SU-DHL-6 (cell line): ENCODE measurements around the gene LCAT.

Source experiments
- H2AFZ ChIP-seq: fragments of 200-600 bp; sonication (generic); 2 replicates; pipeline ENCODE4 v1.6.1; 2014; ENCODE audit warnings: low read depth, mild to moderate bottlenecking, moderate library complexity, mixed read lengths, antibody characterized with exemption, low read length; ENCODE audit not compliant: severe bottlenecking
- H3F3A ChIP-seq: fragments of 200-600 bp; shearing (Covaris generic); 2 replicates; pipeline ENCODE4 v1.6.0; 2016; ENCODE audit warnings: antibody characterized with exemption, mild to moderate bottlenecking; ENCODE audit not compliant: insufficient read depth
- H3K27ac ChIP-seq: fragments of 200-600 bp; sonication (generic); 2 replicates; pipeline ENCODE4 v1.5.1; 2016; ENCODE audit warnings: low read depth, mild to moderate bottlenecking, low read length, moderate library complexity, mixed read lengths
- H3K27me3 ChIP-seq: fragments of 200-600 bp; sonication (generic), shearing (Covaris generic); 2 replicates; pipeline ENCODE4 v1.6.0; 2014; ENCODE audit warnings: mild to moderate bottlenecking, low read length
- H3K36me3 ChIP-seq: fragments of 200-600 bp; sonication (generic); 2 replicates; pipeline ENCODE4 v1.6.1; 2014; ENCODE audit warnings: mild to moderate bottlenecking, low read length, mixed read lengths
- H3K4me2 ChIP-seq: fragments of 300-600, 200-600 bp; shearing (Covaris generic), sonication (generic); 2 replicates; pipeline ENCODE4 v1.6.0; 2014; ENCODE audit warnings: low read length, low read depth, mild to moderate bottlenecking; ENCODE audit not compliant: poor library complexity, severe bottlenecking
- H3K4me3 ChIP-seq: fragments of 200-600 bp; sonication (generic); 2 replicates; pipeline ENCODE4 v1.5.1; 2014; ENCODE audit warnings: antibody characterized with exemption, low read length, mild to moderate bottlenecking, mixed read lengths; ENCODE audit not compliant: insufficient read depth, poor library complexity, severe bottlenecking
- H3K79me2 ChIP-seq: fragments of 200-600 bp; sonication (generic); 2 replicates; pipeline ENCODE4 v1.6.1; 2014; ENCODE audit warnings: mild to moderate bottlenecking, low read length, moderate library complexity; ENCODE audit not compliant: insufficient read depth
- H3K9ac ChIP-seq: fragments of 200-600 bp; sonication (generic); 2 replicates; pipeline ENCODE4 v1.7.0; 2014; ENCODE audit warnings: mild to moderate bottlenecking, low read length
- H3K9me2 ChIP-seq: fragments of 200-600 bp; sonication (generic); replicated peaks from 2 replicates; pipeline ENCODE4 v1.6.1; 2014; ENCODE audit warnings: low read length; ENCODE audit not compliant: insufficient read depth
- H3K9me3 ChIP-seq: fragments of 200-600 bp; sonication (generic); 2 replicates; pipeline ENCODE4 v1.6.1; 2014; ENCODE audit warnings: low read length, mixed read lengths; ENCODE audit not compliant: insufficient read depth
- H4K20me1 ChIP-seq: fragments of 200-600 bp; sonication (generic); 2 replicates; pipeline ENCODE4 v1.6.1; 2014; ENCODE audit warnings: low read depth, mild to moderate bottlenecking, antibody characterized with exemption, low read length, moderate library complexity, mixed read lengths
- EZH2phosphoT487 ChIP-seq: fragments of 200-600 bp; sonication (generic), shearing (Covaris generic); conservative IDR thresholded peaks from 2 replicates; pipeline ENCODE4 v1.6.1; 2018; ENCODE audit warnings: mild to moderate bottlenecking, antibody characterized with exemption, low read length, moderate library complexity, mixed read lengths
- TF ChIP-seq, protein P1 (sequence below): fragments of 200-600 bp; sonication (generic); IDR thresholded peaks from one replicate; pipeline ENCODE4 v1.5.1; 2017; ENCODE audit warnings: antibody characterized with exemption, mild to moderate bottlenecking, low read length, moderate library complexity; ENCODE audit not compliant: insufficient read depth, poor library complexity, severe bottlenecking

LCAT gene

DNA sequence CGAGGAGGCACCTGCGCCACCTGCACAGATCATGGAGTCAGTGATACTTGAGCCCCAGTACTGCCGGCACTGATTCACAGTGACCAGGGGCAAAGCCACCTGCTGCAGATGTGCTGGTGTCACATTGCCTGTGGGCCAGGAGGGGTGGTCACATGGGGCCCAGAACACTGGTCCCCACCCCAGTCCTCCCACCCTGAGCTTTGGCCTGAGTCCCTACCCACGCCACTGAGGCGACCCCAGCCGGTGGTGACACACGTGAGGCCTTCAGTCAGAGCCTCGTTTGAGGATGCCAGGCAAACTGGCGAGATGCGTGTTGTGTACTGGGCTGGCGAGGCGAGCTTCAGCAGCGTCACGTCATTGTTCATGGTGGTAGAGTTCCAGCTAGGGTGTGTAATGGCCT is 13.7 kb downstream of the LCAT start:
- Histone ChIP-seq H2AFZ (no peak overlapping the region), H3K27ac (no peak overlapping the region), H3K9me2 (no peaks in the 10 kb centered on the region), H3K4me2 (no peak overlapping the region), H3K4me3 (no peak overlapping the region), H3K27me3 (no peaks in the 10 kb centered on the region), H3K9ac (no peak overlapping the region), H3K36me3 (no peaks in the 10 kb centered on the region), H4K20me1 (no peaks in the 10 kb centered on the region; the same call in 1 of the 2 replicates), H3K9me3 (no peaks in the 10 kb centered on the region), H3K79me2 (peaks cover 6% of the 10 kb centered on the region), H3F3A (no peaks in the 10 kb centered on the region)
- TF ChIP-seq EZH2phosphoT487: no peak
- TF ChIP-seq, protein P1, sequence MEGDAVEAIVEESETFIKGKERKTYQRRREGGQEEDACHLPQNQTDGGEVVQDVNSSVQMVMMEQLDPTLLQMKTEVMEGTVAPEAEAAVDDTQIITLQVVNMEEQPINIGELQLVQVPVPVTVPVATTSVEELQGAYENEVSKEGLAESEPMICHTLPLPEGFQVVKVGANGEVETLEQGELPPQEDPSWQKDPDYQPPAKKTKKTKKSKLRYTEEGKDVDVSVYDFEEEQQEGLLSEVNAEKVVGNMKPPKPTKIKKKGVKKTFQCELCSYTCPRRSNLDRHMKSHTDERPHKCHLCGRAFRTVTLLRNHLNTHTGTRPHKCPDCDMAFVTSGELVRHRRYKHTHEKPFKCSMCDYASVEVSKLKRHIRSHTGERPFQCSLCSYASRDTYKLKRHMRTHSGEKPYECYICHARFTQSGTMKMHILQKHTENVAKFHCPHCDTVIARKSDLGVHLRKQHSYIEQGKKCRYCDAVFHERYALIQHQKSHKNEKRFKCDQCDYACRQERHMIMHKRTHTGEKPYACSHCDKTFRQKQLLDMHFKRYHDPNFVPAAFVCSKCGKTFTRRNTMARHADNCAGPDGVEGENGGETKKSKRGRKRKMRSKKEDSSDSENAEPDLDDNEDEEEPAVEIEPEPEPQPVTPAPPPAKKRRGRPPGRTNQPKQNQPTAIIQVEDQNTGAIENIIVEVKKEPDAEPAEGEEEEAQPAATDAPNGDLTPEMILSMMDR: no peak

DNA sequence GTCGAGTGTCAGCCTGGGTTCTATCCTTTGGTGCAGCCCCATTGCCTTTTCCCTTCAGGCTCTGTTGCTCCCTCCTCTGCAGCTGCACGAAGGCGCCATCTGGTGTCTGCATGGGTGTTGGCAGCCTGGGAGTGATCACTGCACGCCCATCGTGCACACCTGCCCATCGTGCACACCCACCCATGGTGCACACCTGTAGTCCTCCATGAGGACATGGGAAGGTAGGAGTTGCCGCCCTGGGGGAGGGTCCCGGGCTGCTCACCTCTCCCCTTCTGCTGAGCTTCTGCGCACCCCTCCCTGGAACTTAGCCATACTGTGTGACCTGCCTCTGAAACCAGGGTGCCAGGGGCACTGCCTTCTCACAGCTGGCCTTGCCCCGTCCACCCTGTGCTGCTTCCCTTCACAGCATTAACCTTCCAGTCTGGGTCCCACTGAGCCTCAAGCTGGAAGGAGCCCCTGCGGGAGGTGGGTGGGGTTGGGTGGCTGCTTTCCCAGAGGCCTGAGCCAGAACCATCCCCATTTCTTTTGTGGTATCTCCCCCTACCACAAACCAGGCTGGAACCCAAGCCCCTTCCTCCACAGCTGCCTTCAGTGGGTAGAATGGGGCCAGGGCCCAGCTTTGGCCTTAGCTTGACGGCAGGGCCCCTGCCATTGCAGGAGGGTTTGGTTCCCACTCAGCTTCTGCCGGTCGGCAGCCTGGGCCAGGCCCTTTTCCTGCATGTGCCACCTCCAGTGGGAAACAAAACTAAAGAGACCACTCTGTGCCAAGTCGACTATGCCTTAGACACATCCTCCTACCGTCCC is 15.2 kb downstream of the LCAT start:
- no peak overlapping the region for H3K4me3 ChIP-seq
- H3K9ac ChIP-seq: no peak overlapping the region
- H3F3A ChIP-seq: no peaks in the 10 kb centered on the region
- no peak overlapping the region for H2AFZ ChIP-seq
- no peaks in the 10 kb centered on the region for H3K9me3 ChIP-seq
- no peak overlapping the region for H3K4me2 ChIP-seq
- H3K36me3 ChIP-seq: no peaks in the 10 kb centered on the region
- H3K27ac ChIP-seq: no peak overlapping the region
- H3K79me2 ChIP-seq: no peaks in the 10 kb centered on the region
- H4K20me1 ChIP-seq: no peaks in the 10 kb centered on the region; the same call in 1 of the 2 replicates
- no peak for TF ChIP-seq EZH2phosphoT487
- TF ChIP-seq, protein P1: peak; percentile 95
- no peaks in the 10 kb centered on the region for H3K27me3 ChIP-seq
- no peaks in the 10 kb centered on the region for H3K9me2 ChIP-seq

DNA sequence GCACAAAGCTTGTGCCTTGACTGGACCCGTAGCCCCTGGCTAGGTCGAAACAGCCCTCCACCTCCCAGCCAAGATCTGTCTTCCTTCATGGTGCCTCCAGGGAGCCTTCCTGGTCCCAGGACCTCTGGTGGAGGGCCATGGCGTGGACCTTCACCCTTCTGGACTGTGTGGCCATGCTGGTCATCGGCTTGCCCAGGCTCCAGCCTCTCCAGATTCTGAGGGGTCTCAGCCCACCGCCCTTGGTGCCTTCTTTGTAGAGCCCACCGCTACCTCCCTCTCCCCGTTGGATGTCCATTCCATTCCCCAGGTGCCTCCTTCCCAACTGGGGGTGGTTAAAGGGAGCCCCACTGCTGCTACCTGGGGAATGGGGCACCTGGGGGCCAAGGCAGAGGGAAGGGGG is 15.8 kb downstream of the LCAT start:
- H3K9me3 ChIP-seq: no peaks in the 10 kb centered on the region
- H3F3A ChIP-seq: no peaks in the 10 kb centered on the region
- no peak overlapping the region for H2AFZ ChIP-seq
- no peaks in the 10 kb centered on the region for H3K79me2 ChIP-seq
- no peaks in the 10 kb centered on the region for H3K9me2 ChIP-seq
- H3K36me3 ChIP-seq: no peaks in the 10 kb centered on the region
- H3K27me3 ChIP-seq: no peaks in the 10 kb centered on the region
- TF ChIP-seq EZH2phosphoT487: no peak
- TF ChIP-seq, protein P1: no peak
- no peak overlapping the region for H3K4me3 ChIP-seq
- H3K9ac ChIP-seq: no peak overlapping the region
- no peak overlapping the region for H3K4me2 ChIP-seq
- no peak overlapping the region for H3K27ac ChIP-seq
- no peaks in the 10 kb centered on the region; the same call in 1 of the 2 replicates for H4K20me1 ChIP-seq
